ENCODE measurements around the gene MAPKAP1.

Gene MAPKAP1

GRCh38 chr9:125536776-125537175 lies 170.2 kb downstream of the MAPKAP1 start:
- H3K36me3 ChIP-seq (ENCODE audit: control insufficient read depth in 2 of 2, insufficient read depth in 2 of 2, low read length in 2 of 2): no peaks in the 10 kb centered on the region
- H3K9ac ChIP-seq (ENCODE audit: low read length in 2 of 2): no peak overlapping the region
- peaks cover 37% of the 10 kb centered on the region for H3K4me1 ChIP-seq (ENCODE audit: control insufficient read depth, insufficient read depth, low read length)
- H3K4me3 ChIP-seq (ENCODE audit: low read length in 2 of 2): no peak overlapping the region
- no peaks in the 10 kb centered on the region for H3K27me3 ChIP-seq (ENCODE audit: control insufficient read depth in 1 of 2, insufficient read depth in 2 of 2, low read length in 2 of 2)
- no peaks in the 10 kb centered on the region for H3K9me3 ChIP-seq (ENCODE audit: control insufficient read depth in 2 of 2, low read length in 2 of 2)
- H3K27ac ChIP-seq (ENCODE audit: low read length): no peak overlapping the region

DNA sequence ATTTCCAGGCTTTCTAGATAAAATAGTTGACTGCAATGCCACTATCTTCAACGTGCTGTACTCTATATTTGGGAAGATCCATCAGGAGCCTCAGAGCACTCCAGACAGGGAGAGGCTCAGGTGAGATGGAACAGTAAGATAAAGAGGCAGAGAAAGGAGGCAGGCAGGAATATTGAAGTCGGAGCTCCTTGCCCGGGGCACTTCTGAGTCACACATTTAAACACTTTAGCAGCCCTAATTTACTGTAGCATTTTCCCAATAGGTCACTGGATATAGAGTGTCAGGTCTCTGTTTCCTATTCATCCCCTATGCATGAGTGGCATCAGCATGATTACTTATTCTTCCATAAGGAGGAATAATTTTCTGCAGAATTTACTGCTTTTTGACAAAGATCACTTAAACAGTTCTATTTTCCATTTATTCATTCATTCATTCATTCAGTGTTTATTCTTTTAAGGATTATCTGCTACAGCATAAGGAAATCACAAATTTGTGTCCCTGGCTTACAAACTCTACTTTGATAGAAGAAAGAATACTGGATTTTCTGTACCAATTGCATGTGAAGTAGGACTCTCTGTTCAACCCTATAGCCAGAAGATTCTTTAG lies 170.7 kb downstream of the MAPKAP1 start:
- no peaks in the 10 kb centered on the region for H3K9me3 ChIP-seq (ENCODE audit: control insufficient read depth in 2 of 2, low read length in 2 of 2)
- H3K9ac ChIP-seq (ENCODE audit: low read length in 2 of 2): no peak overlapping the region
- no peaks in the 10 kb centered on the region for H3K36me3 ChIP-seq (ENCODE audit: control insufficient read depth in 2 of 2, insufficient read depth in 2 of 2, low read length in 2 of 2)
- H3K4me1 ChIP-seq (ENCODE audit: control insufficient read depth, insufficient read depth, low read length): peaks cover 37% of the 10 kb centered on the region
- H3K27me3 ChIP-seq (ENCODE audit: control insufficient read depth in 1 of 2, insufficient read depth in 2 of 2, low read length in 2 of 2): no peaks in the 10 kb centered on the region
- H3K27ac ChIP-seq (ENCODE audit: low read length): no peak overlapping the region
- no peak overlapping the region for H3K4me3 ChIP-seq (ENCODE audit: low read length in 2 of 2)

DNA sequence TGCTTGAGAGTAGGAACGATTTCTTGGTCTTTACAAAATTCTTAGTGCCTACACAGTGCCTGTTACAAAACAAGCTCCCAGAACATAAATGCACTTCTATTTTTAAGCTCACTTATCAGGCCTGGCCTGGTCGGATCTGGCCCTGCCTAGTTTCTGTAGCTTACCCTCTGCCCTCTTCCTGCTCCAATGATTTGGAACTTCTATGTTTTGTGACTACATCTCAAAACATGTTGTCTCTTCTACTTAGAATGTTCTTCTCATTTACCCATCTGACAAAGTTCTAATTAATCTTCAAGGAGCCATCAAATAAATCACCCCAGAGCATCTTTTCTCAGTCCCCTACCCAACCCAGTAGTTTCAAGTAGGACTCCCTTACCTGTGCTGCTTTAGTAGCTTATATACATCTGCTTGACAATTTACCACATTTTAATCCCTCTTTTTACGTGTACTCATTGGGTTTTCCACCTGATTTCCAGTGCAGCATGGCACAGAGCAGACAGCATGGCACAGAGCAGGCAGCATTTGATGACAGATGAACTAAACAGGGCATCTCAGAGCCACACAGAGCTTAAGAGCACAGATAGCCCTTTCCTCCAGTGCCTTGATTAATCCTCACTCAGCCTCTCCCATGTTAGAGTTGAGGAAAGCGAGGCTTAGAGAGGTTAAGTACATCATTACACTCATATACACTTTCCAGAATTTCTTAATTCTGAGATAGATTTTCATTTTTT lies 171.9 kb downstream of the MAPKAP1 start:
- H3K9me3 ChIP-seq (ENCODE audit: control insufficient read depth in 2 of 2, low read length in 2 of 2): no peaks in the 10 kb centered on the region
- peaks cover 33% of the 10 kb centered on the region for H3K4me1 ChIP-seq (ENCODE audit: control insufficient read depth, insufficient read depth, low read length)
- H3K27me3 ChIP-seq (ENCODE audit: control insufficient read depth in 1 of 2, insufficient read depth in 2 of 2, low read length in 2 of 2): no peaks in the 10 kb centered on the region
- no peaks in the 10 kb centered on the region for H3K36me3 ChIP-seq (ENCODE audit: control insufficient read depth in 2 of 2, insufficient read depth in 2 of 2, low read length in 2 of 2)
- H3K27ac ChIP-seq (ENCODE audit: low read length): no peak overlapping the region
- H3K9ac ChIP-seq (ENCODE audit: low read length in 2 of 2): no peak overlapping the region
- no peak overlapping the region for H3K4me3 ChIP-seq (ENCODE audit: low read length in 2 of 2)

GRCh38 chr9:125532812-125533594 lies 174.0 kb downstream of the MAPKAP1 start:
- Histone ChIP-seq H3K9me3 (ENCODE audit: control insufficient read depth in 2 of 2, low read length in 2 of 2) (no peaks in the 10 kb centered on the region), H3K27me3 (ENCODE audit: control insufficient read depth in 1 of 2, insufficient read depth in 2 of 2, low read length in 2 of 2) (no peaks in the 10 kb centered on the region), H3K4me1 (ENCODE audit: control insufficient read depth, insufficient read depth, low read length) (peaks cover 33% of the 10 kb centered on the region), H3K4me3 (ENCODE audit: low read length in 2 of 2) (no peak overlapping the region), H3K36me3 (ENCODE audit: control insufficient read depth in 2 of 2, insufficient read depth in 2 of 2, low read length in 2 of 2) (no peaks in the 10 kb centered on the region), H3K27ac (ENCODE audit: low read length) (no peak overlapping the region), H3K9ac (ENCODE audit: low read length in 2 of 2) (no peak overlapping the region)

DNA sequence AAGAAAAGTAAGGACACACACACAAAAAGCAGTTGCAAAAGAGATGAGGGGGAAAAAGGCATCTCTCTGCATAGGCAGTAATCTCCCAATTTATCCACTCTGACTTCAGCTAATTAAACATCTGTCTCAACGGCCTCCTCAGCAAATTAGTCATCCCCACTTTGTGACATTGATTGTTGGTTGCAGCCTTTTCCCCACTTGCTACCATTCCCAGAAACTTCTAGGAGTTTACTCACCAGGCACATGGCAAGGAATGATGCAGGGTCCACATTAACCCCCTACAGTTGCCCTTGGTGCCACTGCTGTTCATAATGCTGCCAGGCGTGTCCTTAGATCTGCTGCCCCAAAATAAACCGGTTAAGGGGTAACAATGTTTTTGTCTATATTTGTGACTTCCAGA lies 174.6 kb downstream of the MAPKAP1 start:
- Histone ChIP-seq H3K27me3 (ENCODE audit: control insufficient read depth in 1 of 2, insufficient read depth in 2 of 2, low read length in 2 of 2) (no peaks in the 10 kb centered on the region), H3K36me3 (ENCODE audit: control insufficient read depth in 2 of 2, insufficient read depth in 2 of 2, low read length in 2 of 2) (no peaks in the 10 kb centered on the region), H3K9ac (ENCODE audit: low read length in 2 of 2) (no peak overlapping the region), H3K4me3 (ENCODE audit: low read length in 2 of 2) (no peak overlapping the region), H3K27ac (ENCODE audit: low read length) (no peak overlapping the region), H3K4me1 (ENCODE audit: control insufficient read depth, insufficient read depth, low read length) (peaks cover 28% of the 10 kb centered on the region), H3K9me3 (ENCODE audit: control insufficient read depth in 2 of 2, low read length in 2 of 2) (no peaks in the 10 kb centered on the region)

GRCh38 chr9:125529589-125530515 lies 177.2 kb downstream of the MAPKAP1 start:
- Histone ChIP-seq H3K9ac (ENCODE audit: low read length in 2 of 2) (no peak overlapping the region), H3K4me3 (ENCODE audit: low read length in 2 of 2) (no peak overlapping the region), H3K4me1 (ENCODE audit: control insufficient read depth, insufficient read depth, low read length) (peaks cover 12% of the 10 kb centered on the region), H3K9me3 (ENCODE audit: control insufficient read depth in 2 of 2, low read length in 2 of 2) (no peaks in the 10 kb centered on the region), H3K27me3 (ENCODE audit: control insufficient read depth in 1 of 2, insufficient read depth in 2 of 2, low read length in 2 of 2) (no peaks in the 10 kb centered on the region), H3K27ac (ENCODE audit: low read length) (no peak overlapping the region), H3K36me3 (ENCODE audit: control insufficient read depth in 2 of 2, insufficient read depth in 2 of 2, low read length in 2 of 2) (no peaks in the 10 kb centered on the region)

DNA sequence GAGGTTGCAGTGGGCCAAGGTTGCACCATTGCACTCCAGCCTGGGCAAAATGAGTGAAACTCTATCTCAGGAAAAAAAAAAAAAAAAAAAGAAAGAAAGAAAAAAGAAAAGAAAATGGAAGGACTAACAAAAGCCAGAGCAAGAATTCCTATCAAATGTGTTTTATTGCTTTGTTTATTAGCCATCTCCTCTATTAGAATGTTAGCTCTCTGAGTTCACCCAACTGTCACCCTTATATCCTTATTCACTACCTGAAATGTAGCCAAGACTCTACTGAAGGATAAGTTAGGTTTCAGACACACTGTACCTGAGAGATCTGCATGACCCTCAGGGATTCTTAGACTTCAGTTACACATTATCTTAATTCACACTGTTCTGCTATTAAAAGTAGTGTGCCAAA lies 177.9 kb downstream of the MAPKAP1 start:
- Histone ChIP-seq H3K9ac (ENCODE audit: low read length in 2 of 2) (no peak overlapping the region), H3K4me3 (ENCODE audit: low read length in 2 of 2) (no peak overlapping the region), H3K4me1 (ENCODE audit: control insufficient read depth, insufficient read depth, low read length) (peaks cover 14% of the 10 kb centered on the region), H3K36me3 (ENCODE audit: control insufficient read depth in 2 of 2, insufficient read depth in 2 of 2, low read length in 2 of 2) (no peaks in the 10 kb centered on the region), H3K27ac (ENCODE audit: low read length) (no peak overlapping the region), H3K27me3 (ENCODE audit: control insufficient read depth in 1 of 2, insufficient read depth in 2 of 2, low read length in 2 of 2) (no peaks in the 10 kb centered on the region), H3K9me3 (ENCODE audit: control insufficient read depth in 2 of 2, low read length in 2 of 2) (no peaks in the 10 kb centered on the region)

GRCh38 chr9:125527471-125528002 lies 179.5 kb downstream of the MAPKAP1 start:
- Histone ChIP-seq H3K27me3 (ENCODE audit: control insufficient read depth in 1 of 2, insufficient read depth in 2 of 2, low read length in 2 of 2) (no peaks in the 10 kb centered on the region), H3K9ac (ENCODE audit: low read length in 2 of 2) (no peak overlapping the region), H3K4me3 (ENCODE audit: low read length in 2 of 2) (no peak overlapping the region), H3K9me3 (ENCODE audit: control insufficient read depth in 2 of 2, low read length in 2 of 2) (no peaks in the 10 kb centered on the region), H3K36me3 (ENCODE audit: control insufficient read depth in 2 of 2, insufficient read depth in 2 of 2, low read length in 2 of 2) (no peaks in the 10 kb centered on the region), H3K4me1 (ENCODE audit: control insufficient read depth, insufficient read depth, low read length) (peaks cover 17% of the 10 kb centered on the region), H3K27ac (ENCODE audit: low read length) (no peak overlapping the region)

DNA sequence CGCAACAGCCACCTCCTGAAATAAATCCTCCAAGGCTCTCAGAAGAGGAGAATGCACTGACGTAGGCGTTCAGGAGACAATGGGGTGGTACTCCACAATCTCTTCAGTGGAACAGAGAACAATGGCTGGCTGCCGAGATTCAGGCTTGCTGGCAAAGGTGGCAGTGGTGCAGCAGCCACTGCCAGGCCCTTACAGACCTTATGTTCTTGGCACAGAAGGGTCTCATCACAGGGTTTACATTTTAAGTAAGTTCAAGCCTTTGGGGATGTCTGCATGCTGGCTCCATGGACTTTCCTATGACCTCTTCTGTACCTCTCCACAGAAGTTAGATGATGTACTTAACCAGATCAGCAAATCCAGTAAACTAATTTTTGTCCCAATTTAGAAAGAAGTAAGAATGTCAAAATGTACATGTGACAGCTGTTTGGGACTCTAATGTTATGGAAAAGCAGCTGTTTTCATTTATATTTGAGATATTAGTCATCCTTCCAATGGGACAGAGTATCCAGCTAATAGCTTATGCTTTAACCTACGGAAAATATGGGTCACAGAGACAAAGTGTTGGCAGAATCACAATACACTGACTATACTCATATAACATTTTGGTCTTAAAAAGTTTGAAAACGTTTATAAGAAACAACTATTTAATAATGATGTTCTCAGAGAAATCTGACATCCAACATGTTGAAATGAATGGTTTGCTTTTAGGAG lies 180.9 kb downstream of the MAPKAP1 start:
- H3K27ac ChIP-seq (ENCODE audit: low read length): no peak overlapping the region
- H3K9me3 ChIP-seq (ENCODE audit: control insufficient read depth in 2 of 2, low read length in 2 of 2): no peaks in the 10 kb centered on the region
- H3K4me1 ChIP-seq (ENCODE audit: control insufficient read depth, insufficient read depth, low read length): peaks cover 30% of the 10 kb centered on the region
- H3K9ac ChIP-seq (ENCODE audit: low read length in 2 of 2): no peak overlapping the region
- no peaks in the 10 kb centered on the region for H3K36me3 ChIP-seq (ENCODE audit: control insufficient read depth in 2 of 2, insufficient read depth in 2 of 2, low read length in 2 of 2)
- H3K4me3 ChIP-seq (ENCODE audit: low read length in 2 of 2): peak overlapping the region in 1 of 2 donors; percentile 26
- no peaks in the 10 kb centered on the region for H3K27me3 ChIP-seq (ENCODE audit: control insufficient read depth in 1 of 2, insufficient read depth in 2 of 2, low read length in 2 of 2)
